ENCODE results near the gene GPATCH2L.

Gene GPATCH2L

GRCh38 chr14:76151398-76152332, at the start of gene GPATCH2L:
Gene GPATCH2L, plus strand, starts transcription at chr14:76151922. Its CDS starts 2,442 bp downstream, at chr14:76154364.
- in situ Hi-C loops (cut with MboI; ENCODE audit: low sequenced_read_pairs) = no loop called here

DNA sequence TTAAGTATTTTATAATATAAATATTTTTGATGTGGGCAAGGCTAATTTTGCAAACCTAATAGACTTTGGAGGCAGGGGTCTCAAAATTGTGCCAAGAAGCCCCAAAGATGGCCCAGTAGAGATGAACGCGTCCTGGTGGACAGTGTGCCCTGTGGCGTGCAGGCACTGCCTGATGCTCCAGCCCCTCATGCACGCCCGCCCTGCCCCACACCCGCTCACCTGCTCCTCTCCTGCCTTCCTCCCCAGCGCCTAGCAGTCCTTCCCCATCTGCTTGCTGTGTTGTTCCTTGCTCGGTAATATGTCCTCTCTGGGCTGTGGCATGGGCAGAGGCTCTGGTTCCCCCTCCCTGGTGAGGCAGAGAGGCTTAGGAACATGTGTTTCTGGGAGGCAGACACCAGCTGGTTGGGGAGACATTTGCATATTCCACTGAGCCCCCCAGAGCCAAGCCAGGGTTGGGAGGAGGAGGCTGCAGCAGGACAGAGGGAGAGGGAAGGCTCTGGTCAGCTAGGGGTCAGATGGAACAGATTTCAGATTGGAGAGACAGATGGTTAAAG, 46.8 kb upstream of the GPATCH2L start:
- in situ Hi-C loops (cut with MboI; ENCODE audit: low sequenced_read_pairs) = no loop called here

GRCh38 chr14:76106188-76106587, 45.5 kb upstream of the GPATCH2L start:
- in situ Hi-C loops (cut with MboI; ENCODE audit: low sequenced_read_pairs) = no loop called here

DNA sequence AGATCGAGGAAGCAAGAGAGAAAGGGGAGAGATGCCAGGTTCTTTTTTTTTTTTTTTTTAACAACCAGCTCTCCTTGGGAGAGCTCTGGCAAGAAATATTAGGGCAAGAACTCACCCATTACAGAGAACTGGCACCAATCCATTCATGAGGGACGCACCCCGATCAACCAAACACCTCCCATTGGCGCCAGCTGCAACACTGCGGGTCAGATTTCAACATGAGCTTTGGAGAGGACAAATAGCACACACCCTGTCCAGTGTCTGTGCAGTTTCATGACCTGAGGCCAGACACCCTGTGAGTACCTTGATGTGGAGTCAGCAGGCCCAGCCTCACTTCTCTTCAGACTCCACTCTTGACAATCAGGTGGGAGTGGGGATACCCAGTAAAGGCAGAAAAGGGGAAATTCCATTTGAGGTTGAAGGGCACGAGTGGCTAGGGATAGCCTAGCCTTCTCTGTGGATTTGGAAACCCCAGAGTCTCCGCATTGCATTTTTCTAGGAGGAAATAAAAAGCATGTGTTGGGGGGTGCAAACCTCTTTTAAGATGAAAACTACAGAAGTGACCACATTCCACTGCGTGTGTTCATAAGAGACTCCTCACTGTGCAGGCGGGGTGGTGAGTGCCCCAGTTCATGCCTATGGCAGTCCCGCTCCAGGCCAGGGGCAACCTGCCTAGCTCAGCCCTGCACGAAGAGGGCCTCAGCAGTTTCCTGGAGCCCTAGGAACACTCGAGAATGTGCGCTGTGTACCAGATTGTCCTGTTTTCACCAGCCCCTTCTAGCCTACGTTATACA, 42.4 kb upstream of the GPATCH2L start:
- in situ Hi-C loops (cut with MboI; ENCODE audit: low sequenced_read_pairs) = no loop called here

DNA sequence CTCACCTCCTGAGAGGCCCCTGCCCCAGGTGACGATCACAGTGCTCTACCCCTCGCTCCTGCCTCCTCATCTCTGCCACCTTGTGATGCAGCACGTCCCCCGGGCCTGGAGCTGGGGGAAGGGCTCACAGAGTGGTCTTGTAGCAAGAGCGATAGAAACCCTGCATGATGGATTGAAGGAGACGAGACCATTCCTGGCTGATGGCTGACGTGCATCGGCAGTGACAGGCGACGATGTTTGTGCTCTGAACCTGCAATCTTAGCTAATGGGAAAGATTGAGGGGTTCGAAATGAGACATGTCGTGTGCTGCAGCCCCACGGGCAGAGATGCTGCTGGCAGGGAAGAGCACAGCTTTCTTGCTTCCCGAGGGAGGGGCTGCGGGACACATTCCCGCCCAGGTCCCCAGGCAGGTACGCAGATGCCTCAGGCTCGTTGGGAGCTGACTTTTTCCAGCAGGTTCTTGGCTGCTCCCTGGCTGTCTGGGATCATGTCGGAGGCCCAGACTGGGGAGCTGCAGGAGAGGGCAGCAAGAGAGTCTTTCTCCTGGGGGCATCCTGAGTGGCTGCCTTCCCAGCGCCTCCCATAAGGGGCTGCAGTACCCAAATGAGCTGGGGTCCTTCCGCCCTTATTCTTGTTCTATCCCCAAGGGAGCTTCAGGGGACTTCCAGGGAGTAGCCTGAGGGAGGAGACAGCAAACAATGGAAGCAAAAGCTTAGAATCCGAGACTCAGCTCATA, 38.7 kb upstream of the GPATCH2L start:
- in situ Hi-C loops (cut with MboI; ENCODE audit: low sequenced_read_pairs) = no loop called here

- in situ Hi-C loops (cut with MboI; ENCODE audit: low sequenced_read_pairs) = no loop called here
Measured at GRCh38 chr14:76113691-76114090, 38.0 kb upstream of the GPATCH2L start.

DNA sequence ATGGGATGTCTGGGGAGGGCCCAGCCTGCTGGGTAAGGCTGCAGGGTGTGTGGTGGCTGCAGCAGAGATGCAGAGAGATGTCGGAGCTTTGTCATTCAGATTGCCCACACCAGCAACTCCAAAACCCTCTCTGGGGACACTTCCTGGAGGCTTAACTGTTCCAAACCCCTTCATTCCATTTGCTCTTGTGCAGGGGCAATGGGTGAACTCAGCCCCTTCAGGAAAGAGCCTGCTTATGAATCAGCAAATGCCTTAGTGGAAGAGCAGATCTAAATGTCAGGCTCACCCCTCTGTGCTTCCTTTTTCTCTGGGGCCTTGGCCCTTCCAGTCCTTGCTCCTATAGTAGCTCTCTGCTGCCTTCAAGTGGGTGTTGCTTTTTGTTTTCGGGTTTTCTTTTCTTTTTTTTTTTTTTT, 36.7 kb upstream of the GPATCH2L start:
- in situ Hi-C loops (cut with MboI; ENCODE audit: low sequenced_read_pairs) = no loop called here

DNA sequence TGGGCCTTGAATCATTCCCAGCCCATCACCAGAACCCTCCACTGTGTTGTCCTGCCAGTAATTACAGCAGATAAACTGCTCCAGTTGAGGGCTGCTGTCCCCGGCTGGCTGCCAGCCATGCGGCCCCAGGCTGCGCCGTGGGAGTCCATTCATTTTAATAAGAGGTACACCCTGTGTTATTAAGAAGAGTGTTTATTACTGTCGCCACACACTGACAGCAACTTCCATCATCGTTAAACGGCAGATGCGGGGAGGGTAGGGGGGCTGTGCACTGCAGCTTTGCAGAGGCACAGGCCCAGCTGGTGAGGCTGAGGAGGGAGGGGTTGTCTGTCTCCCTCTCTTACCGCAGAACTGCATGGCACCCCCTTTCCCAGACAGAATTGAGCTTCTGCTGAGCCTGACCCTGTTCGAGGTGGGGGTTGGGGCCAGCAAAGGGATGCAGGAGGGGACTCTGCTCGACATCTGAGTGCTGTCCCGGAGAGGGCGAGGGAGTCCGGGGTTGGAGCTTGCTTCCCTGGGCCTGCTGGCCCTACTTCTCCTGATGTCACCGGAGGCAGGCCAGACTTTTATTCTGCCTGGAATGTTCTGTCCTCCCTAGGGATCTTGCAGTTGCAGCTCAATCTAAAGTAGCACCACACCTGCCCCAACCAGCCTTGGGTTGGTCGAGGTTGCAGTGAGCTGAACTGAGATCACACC, 33.8 kb upstream of the GPATCH2L start:
- in situ Hi-C loops (cut with MboI; ENCODE audit: low sequenced_read_pairs) = no loop called here

DNA sequence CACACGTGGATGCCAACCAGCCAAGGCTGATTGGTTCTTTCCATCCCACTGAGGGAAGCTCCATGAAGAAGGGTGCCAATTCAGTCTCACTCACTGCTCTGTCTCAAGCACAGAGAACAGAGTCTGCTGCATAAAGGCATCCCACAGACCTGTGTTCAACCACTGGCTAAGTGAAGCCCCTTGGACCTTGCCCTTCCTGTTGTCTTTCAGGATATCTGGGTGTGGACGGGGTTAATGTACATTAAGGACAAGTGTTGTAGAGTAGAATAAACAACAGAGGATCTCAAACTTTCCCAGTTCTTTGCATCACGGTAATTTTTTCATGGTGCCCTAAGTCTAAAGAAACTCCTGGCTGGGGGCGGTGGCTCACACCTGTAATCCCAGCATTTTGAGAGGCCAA, 33.1 kb upstream of the GPATCH2L start:
- in situ Hi-C loops (cut with MboI; ENCODE audit: low sequenced_read_pairs) = no loop called here

DNA sequence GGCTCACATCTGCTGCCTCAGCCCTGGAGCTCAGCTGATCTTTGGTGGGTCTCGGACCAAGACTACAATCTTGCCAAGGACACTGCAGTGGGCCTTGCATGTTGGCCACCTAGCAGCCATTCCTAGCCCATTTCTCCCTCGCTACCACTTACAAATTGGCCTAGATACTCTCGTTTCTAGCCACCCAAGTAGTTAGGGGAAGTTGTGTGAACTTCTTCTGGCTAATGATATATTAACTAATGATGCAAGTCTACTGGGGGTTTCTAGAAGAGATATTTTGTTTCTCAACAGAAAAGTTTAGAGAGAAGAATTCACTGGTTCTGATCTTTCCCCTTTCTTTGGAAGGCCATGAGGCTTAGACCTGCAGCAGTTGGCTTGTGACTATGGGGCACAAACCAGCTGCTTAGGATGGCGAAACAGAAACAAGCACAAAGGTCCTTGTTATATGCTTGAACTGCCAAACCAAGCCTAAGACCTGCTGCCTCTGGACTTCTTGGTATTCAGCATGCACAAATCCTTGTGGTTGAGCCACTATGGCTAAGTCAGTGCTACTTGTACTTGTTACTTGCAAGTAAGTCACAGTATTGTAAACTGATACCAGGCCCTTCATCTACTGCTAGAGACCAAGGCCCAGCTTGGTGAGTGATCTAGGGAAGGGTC, 30.5 kb upstream of the GPATCH2L start:
- in situ Hi-C loops (cut with MboI; ENCODE audit: low sequenced_read_pairs) = no loop called here

GRCh38 chr14:76123426-76124225, 28.1 kb upstream of the GPATCH2L start:
- in situ Hi-C loops (cut with MboI; ENCODE audit: low sequenced_read_pairs) = no loop called here

GRCh38 chr14:76125511-76125910, 26.2 kb upstream of the GPATCH2L start:
- in situ Hi-C loops (cut with MboI; ENCODE audit: low sequenced_read_pairs) = no loop called here

GRCh38 chr14:76126076-76126475, 25.6 kb upstream of the GPATCH2L start:
- in situ Hi-C loops (cut with MboI; ENCODE audit: low sequenced_read_pairs) = no loop called here

- in situ Hi-C loops (cut with MboI; ENCODE audit: low sequenced_read_pairs) = no loop called here
Measured at GRCh38 chr14:76129851-76130576, 21.7 kb upstream of the GPATCH2L start.

GRCh38 chr14:76131071-76131965, 20.4 kb upstream of the GPATCH2L start:
- in situ Hi-C loops (cut with MboI; ENCODE audit: low sequenced_read_pairs) = no loop called here

DNA sequence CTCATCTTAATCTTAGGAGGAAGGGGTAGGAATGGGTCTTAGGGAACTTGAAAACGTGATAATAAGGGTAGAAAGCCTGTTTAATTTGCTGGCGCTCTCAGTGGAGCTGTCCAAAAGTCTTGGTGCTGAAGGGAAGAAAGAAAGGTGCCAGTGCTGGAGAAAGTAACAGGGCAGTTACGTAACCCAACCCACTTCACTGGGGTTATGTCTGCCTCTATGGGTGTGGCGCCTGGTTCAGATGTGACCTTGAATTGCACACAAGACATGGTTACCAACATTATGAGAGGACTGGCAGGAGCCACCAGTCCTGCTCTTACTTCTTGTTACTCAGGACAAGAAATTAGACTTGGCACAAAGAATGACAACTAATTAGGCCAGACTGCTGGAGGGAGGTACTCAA, 18.6 kb upstream of the GPATCH2L start:
- in situ Hi-C loops (cut with MboI; ENCODE audit: low sequenced_read_pairs) = no loop called here

DNA sequence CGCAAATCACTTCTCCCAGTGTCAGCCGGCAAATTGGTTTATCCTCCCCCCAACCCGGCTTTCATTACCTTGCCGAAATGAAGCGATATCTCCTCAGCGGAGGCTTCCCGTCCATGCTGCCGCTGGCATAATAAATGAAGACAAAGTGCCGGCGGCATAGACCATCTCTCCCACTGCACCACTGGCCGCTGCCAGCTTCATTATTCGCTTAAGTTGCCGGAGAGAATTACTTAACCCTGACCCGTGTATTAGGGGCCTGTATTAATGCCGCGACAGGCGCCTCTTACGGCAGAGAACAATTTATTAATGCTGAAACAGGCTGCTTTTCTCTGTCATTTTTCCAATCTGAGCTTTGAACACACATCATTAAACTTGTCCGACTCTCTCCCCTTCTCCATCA, 17.5 kb upstream of the GPATCH2L start:
- in situ Hi-C loops (cut with MboI; ENCODE audit: low sequenced_read_pairs) = no loop called here
